ENCODE data around the gene DRICH1.

- TF ChIP-seq NFE2L2 (conservative IDR thresholded peaks at IDR 0.05; ENCODE audit: low read length) (no peak), SMC3 (IDR thresholded peaks at IDR 0.05) (no peak), NR3C1 (IDR thresholded peaks at IDR 0.05) (no peak), CTCF (IDR thresholded peaks at IDR 0.05) (no peak), TP53 (CRISPR knock-in tag; IDR thresholded peaks at IDR 0.05) (no peak), JUN (IDR thresholded peaks at IDR 0.05) (no peak), SREBF2 (IDR thresholded peaks at IDR 0.05) (no peak)
Observed at GRCh38 chr22:23563111-23563510, 69.0 kb downstream of the DRICH1 start.
